ENCODE measurements around the gene NINJ2.
"Not testable (repeated sequence)": the region's sequence is repeated elsewhere in the genome, so short reads cannot be mapped to it uniquely, and the experiment has no call there.

NINJ2 gene

GRCh38 chr12:639988-640387 lies 23.3 kb downstream of the NINJ2 start:
- DNase-seq = no peak

- no peak for DNase-seq
Observed at GRCh38 chr12:639566-639965, 23.7 kb downstream of the NINJ2 start.

GRCh38 chr12:638953-639557 lies 24.2 kb downstream of the NINJ2 start:
- DNase-seq = no peak

- DNase-seq = no peak
Observed at GRCh38 chr12:636632-637031, 26.6 kb downstream of the NINJ2 start.

GRCh38 chr12:633731-634130 lies 29.5 kb downstream of the NINJ2 start:
- DNase-seq = no peak

GRCh38 chr12:632102-632696 lies 31.0 kb downstream of the NINJ2 start:
- no peak for DNase-seq

- no peak for DNase-seq
Observed at GRCh38 chr12:630656-631632, 32.3 kb downstream of the NINJ2 start.

- not testable (repeated sequence) for DNase-seq
Observed at GRCh38 chr12:628742-629078, 34.5 kb downstream of the NINJ2 start.

- DNase-seq = no peak
Observed at GRCh38 chr12:627863-628741, 35.1 kb downstream of the NINJ2 start.

GRCh38 chr12:627285-627684 lies 36.0 kb downstream of the NINJ2 start:
- no peak for DNase-seq

GRCh38 chr12:625998-626397 lies 37.2 kb downstream of the NINJ2 start:
- no peak for DNase-seq

- no peak for DNase-seq
Observed at GRCh38 chr12:623865-624372, 39.3 kb downstream of the NINJ2 start.

GRCh38 chr12:623172-623864 lies 39.9 kb downstream of the NINJ2 start:
- DNase-seq = no peak

GRCh38 chr12:622416-622815 lies 40.8 kb downstream of the NINJ2 start:
- no peak for DNase-seq

- DNase-seq = no peak
Observed at GRCh38 chr12:619346-619745, 43.9 kb downstream of the NINJ2 start.

- DNase-seq = no peak
Observed at GRCh38 chr12:618605-619004, 44.6 kb downstream of the NINJ2 start.

- no peak for DNase-seq
Observed at GRCh38 chr12:617304-617915, 45.8 kb downstream of the NINJ2 start.

GRCh38 chr12:615620-616019 lies 47.6 kb downstream of the NINJ2 start:
- DNase-seq = no peak

- DNase-seq = no peak
Observed at GRCh38 chr12:614411-614970, 48.8 kb downstream of the NINJ2 start.

GRCh38 chr12:613996-614395 lies 49.2 kb downstream of the NINJ2 start:
- no peak for DNase-seq

GRCh38 chr12:612886-613285 lies 50.4 kb downstream of the NINJ2 start:
- DNase-seq = no peak

Measured in NCI-H187 (cell line).